Measurements from ENCODE around the gene EMILIN3. TPM values are rescaled to one million over a fixed set of nuclear protein-coding genes. Genes with fewer than 3 reads are reported as not detected.
"Not testable (repeated sequence)": the region's sequence is repeated elsewhere in the genome, so short reads cannot be mapped to it uniquely, and the experiment has no call there.

The EMILIN3 gene
- total RNA-seq, 1 experiment from 2014 or later: not detected

- peak; percentile 64 for DNase-seq (ENCODE audit: low spot score)
Observed at GRCh38 chr20:41318271-41318649, 48.4 kb downstream of the EMILIN3 start.

- peak; percentile 99 for DNase-seq (ENCODE audit: low spot score)
Observed at GRCh38 chr20:41317546-41318270, 48.9 kb downstream of the EMILIN3 start, which contains the start of gene ZHX3. TSS of gene ZHX3 (minus strand) at chr20:41317731. CDS start at chr20:41204916, 112,815 bp downstream.

- DNase-seq (ENCODE audit: low spot score): peak; percentile 53
Observed at GRCh38 chr20:41316602-41317545, 49.7 kb downstream of the EMILIN3 start.

DNA sequence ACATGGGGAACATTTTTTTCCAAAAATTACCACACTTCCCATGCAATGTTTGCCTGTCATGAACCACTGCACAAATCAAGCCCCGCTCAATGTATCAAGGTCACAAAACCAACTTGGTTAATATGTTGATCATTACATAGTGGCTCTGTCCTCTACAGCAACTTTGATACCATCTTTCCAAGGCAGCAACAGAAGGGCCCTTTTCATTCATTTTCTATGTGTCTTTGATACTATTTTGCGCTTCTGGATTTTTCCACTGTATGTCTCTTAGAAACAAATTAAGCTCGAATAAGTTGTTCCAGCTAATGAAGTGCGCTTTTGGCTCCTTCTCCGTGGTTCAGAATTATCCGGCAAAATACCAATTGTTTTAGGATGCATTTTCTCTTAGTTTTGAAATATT lies 50.6 kb downstream of the EMILIN3 start:
- DNase-seq (ENCODE audit: low spot score): no peak

DNA sequence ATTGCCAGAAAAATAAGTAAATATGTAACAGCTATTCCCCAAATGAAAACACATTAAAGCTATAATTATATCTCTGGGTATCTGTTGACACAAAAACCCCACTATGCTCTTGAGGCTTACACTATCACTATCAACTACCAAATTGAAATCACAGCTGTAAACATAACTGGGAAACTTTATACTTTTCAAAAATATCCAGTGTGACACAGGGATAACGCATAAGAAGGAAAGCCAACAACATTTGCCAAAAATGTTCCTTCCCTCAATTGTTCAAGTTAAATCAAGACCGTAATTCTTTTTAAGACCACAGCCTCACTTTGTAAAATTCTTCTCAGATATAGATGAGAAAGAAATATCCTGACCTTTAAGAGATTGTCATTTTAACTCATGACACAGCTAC lies 52.2 kb downstream of the EMILIN3 start:
- no peak for DNase-seq (ENCODE audit: low spot score)

DNA sequence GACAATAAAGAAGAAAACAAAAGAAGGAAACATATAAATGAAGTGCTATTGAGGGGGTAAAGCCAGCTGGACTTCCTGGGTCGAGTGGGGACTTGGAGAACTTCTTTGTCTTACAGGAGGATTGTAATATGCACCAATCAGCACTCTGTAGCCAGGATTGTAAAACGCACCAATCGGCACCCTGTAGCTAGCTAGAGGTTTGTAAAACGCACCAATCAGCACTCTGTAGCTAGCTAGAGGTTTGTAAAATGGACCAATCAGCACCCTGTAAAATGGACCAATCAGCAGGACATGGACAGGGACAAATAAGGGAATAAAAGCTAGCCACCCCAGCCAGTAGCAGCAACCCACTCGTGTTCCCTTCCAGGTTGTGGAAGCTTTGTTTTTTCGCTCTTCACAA lies 54.6 kb downstream of the EMILIN3 start:
- DNase-seq (ENCODE audit: low spot score): not testable (repeated sequence)

Other genes starting within 250 kb of the EMILIN3 start
- gene PLCG1, start 229.3 kb downstream of the EMILIN3 start, total RNA-seq (2014; rRNA removed; shearing (Covaris generic)): 22.3 and 63.2 TPM in 2 replicates
- 6.0 and 7.0 TPM in 2 replicates for gene ZHX3, start 49.1 kb downstream of the EMILIN3 start, total RNA-seq (2014; rRNA removed; shearing (Covaris generic))
- gene LPIN3, start 26.0 kb downstream of the EMILIN3 start, total RNA-seq (2014; rRNA removed; shearing (Covaris generic)): 8.9 and 11.2 TPM in 2 replicates

Data from HT-29 (cell line).